Mammary epithelial cell (primary cell): ENCODE results near the gene TBXT.

Experiments
- CTCF ChIP-seq, 2 donors: IDR thresholded peaks in 1 of 2; conservative IDR thresholded peaks in 1 of 2; 2 replicates each; pipeline ENCODE4 v1.5.1; 2011 to 2012; ENCODE audit warnings: inconsistent platforms in 2 of 2, low read length in 2 of 2, mild to moderate bottlenecking in 2 of 2, control low read depth in 1 of 2, low read depth in 1 of 2; ENCODE audit not compliant: insufficient read depth in 1 of 2; ENCODE audit errors: extremely low read depth in 1 of 2
- EZH2 ChIP-seq: IDR thresholded peaks from 2 replicates; pipeline ENCODE4 v1.6.1; 2012; ENCODE audit warnings: low read length, inconsistent platforms, borderline replicate concordance

GRCh38 chr6:166157930-166158617 lies 9.6 kb downstream of the TBXT start:
- TF ChIP-seq CTCF (conservative IDR thresholded peaks at IDR 0.05 in 1 of 2, IDR thresholded peaks at IDR 0.05 in 1 of 2; ENCODE audit: extremely low read depth in 1 of 2, insufficient read depth in 1 of 2, low read depth in 1 of 2, low read length in 2 of 2) (no peak), EZH2 (no peak)
